HG03139 (cell line): ENCODE results near the gene MTCH1.
"Not testable (repeated sequence)": the region's sequence is repeated elsewhere in the genome, so short reads cannot be mapped to it uniquely, and the experiment has no call there.

Experiments used
- ATAC-seq: cut with Tn5 transposase; IDR thresholded peaks from one replicate; pipeline ENCODE4 v1.9.1; 2021; ENCODE audit not compliant: unreplicated experiment

MTCH1 gene

DNA sequence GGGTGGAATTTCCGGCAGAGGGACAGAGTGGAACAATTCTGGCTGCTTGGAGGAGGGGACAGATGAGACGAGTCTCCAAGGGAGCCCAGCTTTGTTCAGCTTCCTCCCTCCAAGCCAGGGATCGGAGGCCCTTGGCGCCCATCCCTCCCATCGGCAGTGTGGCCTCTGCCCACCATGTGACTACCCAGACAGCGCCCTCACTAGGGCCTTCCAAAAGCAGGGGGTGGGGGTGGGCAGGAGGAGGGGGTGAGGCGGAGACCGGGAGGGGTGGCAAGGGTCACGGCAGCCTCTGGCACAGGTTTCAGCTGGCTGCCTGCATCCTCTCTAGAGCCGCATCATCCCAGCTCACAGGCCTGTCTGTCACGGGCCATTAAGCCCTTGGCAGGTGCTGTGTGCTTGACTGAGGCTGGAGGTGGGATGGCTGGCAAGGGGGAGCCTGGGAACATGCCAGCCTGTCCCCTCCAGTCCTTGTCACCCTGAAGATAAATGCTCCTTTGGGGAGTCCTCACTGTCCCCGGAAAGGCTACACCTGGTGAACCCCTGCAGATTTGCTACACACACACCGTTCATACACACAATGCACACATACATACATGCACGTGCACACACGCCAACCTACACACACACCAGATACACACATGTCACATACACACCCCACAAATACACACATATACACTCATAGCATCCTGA, 13.2 kb upstream of the MTCH1 start:
- no peak for ATAC-seq

DNA sequence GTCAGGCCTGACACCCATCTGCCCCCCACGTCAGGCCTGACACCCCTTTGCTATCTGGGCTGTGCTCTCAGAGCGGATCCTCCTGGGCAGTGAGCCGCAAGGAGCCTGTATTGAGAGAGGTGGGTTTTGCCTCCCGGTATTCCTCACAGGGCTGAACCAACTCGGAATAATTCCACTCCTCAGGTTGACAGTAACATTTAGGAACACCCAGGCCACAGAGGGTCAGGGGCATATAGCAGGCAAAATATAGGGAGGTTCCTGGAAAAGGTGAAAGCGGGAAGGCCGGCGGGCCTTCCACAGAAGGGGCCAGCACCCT, 12.7 kb upstream of the MTCH1 start:
- ATAC-seq = no peak

DNA sequence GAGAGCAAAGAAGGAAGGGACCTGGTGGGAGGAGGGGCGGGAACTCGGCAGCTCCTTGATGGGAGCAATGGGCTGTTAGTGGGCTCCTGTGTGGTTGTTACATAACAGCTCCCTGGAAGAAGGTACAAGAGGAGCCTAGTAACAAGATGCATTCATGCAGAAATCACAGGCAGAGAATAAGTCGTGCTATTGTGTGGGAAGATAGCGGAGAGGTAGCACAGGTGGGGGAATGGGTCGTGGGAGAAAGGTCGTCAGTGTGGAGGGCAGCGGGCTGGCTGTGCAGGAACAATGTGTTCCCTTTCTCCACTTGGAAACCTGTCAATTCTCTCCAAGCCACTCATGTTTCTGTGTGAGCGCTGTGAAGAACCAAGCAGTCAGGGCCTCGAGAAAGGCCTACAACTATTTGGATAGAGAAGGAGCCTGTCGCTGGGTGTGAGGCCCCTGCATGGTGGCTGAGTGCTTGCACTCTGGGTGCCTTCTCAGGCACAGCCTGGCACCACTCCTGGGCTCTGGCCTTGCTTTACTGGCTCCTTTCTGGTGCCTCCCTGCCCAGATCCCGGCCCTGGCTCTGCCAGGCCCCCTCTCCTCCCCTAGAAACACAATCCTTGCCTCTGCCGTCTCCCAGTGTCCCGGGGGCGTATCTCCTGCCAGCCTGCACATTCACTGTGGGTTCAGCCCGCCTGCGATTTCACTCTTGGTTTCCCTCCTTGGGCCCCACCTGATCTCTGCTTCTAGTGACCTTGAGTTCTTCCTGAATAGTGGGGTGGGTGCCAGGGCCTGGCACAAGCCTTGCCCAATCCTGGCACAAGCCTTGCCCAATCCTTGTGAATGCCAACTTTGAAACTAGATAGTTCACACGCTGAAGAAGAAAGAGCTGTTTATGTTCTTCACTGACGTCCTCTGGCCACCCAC, 12.1 kb upstream of the MTCH1 start:
- no peak for ATAC-seq

DNA sequence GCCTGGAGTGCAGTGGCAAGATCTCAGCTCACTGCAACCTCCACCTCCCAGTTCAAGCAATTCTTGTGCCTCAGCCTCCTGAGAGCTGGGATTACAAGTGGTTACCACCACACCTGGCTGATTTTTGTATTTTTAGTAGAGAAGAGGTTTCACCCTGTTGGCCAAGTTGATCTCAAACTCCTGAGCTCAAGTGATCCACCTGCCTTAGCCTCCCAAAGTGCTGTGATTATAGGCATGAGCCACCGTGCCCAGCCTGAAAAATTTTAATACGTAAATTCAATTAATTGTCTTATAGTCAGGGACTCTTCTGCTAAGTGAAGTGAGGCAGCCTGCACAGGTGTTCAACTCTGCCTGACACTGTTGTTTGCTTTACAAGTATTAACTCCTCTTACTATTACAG, 4.4 kb upstream of the MTCH1 start:
- not testable (repeated sequence) for ATAC-seq

DNA sequence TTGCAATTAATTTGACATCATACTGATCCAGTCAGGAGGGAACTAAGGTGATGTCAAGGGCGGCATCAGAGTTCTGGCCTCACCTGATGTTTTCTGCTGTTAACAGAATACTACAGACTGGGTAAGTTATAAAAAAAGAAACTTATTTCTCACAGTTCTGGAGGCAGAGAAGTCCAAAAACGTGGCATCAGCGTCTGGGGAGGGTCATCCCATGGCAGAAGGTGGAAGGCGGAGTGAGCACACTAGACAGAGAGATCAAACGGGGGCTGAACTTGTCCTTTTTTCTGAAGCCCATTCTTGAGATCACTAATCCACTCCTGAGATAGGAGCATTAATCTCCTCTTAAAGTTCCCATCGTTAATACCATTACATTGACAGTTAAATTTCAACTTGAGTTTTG, 3.3 kb upstream of the MTCH1 start:
- ATAC-seq = no peak

DNA sequence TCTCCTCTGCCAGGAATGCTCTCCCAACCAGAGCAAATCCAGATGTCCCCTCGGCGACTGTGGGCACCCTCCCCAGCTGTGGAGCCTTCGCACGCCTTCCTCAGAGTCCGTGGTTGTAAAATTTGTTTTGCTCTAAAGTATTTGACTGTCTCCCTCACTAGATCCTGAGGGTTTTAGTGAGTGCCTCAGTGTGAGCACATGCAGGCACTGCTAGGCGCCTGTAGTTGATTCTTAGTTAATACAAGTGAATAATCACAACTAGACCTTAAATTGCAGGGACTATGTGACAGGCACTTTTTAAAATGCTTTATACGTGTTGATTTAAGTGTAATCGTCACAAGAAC, 680 bp upstream of the MTCH1 start:
- no peak for ATAC-seq

DNA sequence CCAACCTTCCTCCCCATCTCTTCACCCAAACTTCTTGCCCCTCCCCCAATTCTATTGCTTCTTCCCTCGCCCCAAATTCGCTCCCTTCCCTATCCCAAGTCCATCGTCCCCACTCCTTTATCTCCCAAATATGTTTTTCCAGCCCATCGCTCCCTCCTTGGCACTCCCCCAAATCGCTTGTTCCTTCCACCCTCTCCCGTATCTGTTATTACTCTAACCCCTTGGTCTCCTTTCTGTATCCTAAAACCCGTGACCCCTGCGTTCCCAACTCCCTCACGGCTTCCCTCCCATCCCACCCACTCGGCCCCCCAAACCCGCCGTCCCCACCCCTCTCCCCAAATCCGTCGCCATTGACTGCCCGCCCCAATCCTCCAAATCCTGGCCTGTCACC, 584 bp downstream of the MTCH1 start:
- ATAC-seq = no peak

DNA sequence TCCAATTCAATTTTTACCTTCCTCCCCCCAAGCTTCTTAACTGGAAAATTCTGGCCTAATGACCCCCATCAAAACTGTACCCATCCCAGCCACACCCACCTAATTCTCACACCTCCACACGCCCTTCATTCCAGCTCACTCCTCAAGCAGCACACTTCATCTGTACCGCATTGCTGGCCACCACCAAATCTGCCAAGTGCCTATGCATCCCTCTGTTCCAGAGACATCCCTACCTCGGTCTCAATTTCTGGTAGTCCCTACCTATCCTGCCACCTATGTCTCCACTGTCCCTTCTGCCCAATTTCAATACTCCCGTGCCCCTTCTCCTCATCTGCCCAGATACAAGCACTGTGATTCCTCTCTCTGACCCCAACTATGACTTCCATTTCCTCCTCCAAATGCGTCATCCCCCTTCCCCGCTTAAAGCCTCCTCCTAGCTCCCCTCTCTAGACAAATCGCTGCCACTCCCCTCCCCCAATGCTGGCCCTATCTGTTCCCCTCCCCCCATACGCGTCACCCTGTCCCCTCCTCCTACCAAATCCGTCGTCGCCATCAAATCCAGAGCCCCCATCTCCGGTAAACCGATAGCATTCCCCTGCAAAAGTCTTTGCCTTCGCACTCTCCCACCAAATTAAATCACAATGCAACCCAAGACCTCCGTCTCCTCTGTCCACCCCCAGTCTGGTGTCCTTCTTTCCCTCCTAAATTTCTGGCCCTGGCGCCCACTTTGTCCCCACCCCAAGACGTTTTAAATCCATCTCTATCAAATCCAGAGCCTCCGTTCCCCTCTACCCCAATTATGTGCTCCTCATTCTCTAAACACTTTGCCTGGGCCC, 1.2 kb downstream of the MTCH1 start:
- ATAC-seq = no peak

DNA sequence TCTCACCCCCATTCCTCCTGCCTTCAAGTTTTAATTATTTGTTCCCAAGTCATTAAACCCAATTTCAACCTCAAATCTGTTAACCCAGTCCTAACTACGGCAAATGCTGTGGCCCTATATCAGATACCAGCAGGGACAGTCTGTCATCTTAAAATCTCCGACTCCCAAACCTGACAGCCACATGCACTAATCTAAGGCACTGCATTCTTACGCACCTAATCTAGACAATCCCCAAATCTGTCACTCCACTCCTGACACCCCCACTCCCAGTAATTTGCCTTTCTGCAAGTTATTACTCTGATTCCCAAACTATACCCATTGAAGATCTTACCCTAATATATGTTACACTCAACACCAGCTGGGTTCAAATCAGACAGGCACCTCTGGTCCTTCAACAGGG, 2.5 kb downstream of the MTCH1 start:
- no peak for ATAC-seq

DNA sequence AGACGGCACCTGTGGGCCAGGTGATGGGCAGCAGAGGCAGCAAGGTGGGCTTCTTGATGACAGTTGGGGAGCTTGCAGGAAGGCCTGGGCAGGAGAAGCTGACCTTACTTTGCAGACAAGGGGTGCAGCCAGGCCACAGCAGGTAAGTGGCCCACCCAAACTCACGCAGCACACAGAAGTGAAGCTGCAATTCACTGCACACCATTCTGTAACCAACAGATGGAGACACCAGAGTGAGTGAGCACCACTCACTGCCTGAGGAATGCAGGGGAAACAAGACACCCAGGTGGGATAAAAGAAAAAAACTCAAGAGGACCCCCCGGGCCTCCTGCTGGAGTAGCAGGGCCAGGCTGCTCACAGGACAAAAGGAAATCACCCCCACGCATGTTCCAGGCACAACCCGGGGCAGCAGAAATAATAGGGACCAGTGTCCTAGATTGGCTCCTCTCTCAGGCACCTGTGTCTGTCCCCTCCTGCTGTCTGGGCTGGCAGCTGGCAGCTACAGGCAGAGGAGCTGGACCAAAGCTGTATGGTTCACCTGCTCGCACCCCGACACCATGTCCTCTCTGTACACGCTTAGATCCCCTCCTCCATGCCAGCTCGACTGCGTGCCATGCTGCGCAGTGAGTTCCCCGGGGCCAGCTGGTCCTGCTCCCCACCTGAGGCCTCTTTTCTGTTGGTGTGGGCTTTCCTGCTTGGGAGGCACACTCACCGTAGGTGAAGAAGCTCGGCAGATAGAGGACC, 4.9 kb downstream of the MTCH1 start:
- ATAC-seq = no peak

DNA sequence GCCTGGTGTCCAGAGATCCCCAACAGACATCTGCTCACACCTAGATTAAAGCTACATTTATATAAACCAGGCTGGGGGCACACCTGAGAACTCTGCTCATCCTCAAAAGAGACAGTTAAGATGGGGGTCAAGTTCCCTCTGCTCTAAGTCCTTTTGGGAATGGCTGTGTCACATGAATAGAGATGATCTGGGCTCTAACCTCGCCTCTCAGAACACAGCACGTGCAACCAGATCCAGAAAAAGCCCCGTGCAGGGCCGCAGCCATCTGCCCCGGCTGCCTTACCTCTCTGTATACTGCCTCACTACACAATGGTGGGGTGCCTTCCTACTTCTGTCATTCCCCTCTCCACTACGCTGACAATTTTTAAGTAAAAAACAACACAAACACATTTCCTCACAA, 5.9 kb downstream of the MTCH1 start:
- ATAC-seq = no peak

DNA sequence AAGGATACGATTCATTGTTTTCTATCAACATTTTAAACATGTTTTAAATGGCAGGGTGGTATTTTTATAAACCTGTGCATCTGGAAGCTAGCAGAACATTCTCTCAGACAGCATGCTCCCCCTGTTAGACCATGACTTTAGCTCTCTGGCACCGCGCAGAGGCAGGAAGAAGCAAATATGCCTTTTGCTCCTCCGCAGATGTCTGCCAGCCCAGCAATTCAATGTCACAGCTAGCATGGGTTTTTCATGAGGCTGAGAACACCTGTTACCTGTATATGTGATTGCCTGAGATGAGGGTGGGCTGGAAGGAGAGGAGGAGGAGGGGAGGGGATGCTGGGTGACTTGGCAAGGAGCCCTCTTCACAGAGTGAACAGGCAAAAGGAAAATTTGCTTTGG, 6.7 kb downstream of the MTCH1 start:
- no peak for ATAC-seq

DNA sequence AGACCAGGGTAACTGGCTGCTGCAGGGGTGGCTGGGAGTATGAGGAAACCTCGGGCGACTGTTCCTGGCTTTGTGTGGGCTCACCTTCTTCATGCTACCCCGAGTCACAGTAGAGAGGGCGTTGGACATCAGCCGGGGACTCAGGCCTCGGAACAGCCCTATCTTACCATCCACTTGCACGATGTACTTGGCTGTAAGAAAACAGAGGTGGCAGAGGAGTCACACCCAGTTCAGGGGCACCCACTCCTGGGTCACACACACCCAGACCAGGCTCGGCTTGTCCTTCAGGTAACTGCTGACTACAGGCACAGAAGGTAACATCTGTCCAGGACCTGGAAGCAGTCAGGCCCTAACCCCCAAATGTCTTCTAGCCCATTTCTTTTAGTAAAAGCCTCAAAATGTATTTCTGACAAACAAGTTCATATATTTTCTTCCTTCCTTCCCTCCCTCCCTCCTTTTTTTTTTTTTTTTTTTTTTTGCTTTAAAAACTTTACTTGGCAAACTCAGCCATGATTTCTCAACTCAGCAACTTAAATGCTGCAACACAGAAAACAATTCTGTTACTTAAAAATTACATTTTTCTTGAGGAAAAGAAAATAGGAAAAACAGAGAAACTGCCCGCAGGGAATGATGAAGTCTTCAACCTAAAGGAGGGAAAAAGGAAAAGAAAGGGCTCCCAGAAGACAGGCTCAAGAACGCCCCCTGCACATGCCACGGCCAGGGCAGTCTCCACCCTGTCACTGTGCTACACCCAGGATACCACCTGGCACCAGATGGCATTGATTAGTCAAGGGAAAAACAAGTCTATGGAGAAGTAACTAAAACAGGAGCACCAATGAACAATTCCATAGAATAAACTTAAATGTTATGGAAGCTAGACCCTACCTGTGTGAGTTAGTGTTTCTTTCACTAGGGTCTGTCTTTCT, 7.3 kb downstream of the MTCH1 start:
- no peak for ATAC-seq

DNA sequence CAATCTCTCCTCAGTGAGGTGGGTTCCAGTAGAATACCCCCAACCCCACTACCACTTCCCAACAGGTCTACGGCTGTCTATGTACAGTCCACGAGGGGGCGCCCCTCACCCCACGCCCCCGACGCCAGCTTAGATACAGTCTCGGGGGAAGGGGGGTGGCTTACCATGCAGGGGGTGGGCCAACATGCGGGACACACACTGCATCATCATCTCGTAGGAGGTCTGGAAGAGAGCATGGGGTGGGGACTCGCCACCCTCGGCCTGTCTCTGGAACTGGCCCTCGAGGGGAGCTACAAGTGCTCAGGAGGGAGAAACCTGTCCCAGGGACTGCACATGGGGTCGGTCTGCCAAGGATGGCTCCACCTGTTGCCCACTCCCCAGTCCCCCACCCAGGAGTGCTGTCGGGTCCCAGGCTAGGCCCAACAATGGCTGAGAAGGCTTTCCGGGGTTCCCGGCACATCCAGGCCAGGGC, 8.5 kb downstream of the MTCH1 start:
- ATAC-seq = no peak

DNA sequence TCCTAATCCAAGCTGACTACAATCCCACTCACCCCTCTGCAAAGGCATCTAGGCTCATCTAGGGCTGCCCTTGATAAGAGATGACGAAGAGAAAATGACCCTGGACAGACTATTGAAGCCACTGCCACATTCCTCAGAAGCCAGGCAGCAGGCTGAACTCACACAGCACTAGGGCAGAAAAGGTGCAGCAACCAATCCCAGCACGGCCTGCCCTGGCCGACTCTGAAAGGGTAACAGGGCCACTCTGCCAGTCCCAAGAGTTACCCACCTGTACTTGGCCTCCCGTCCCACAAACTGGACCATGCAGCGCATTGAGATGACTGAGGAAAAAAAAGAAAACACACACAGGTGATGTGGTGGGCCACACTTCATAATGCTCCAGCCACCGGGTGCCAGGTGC, 9.1 kb downstream of the MTCH1 start:
- ATAC-seq = no peak

DNA sequence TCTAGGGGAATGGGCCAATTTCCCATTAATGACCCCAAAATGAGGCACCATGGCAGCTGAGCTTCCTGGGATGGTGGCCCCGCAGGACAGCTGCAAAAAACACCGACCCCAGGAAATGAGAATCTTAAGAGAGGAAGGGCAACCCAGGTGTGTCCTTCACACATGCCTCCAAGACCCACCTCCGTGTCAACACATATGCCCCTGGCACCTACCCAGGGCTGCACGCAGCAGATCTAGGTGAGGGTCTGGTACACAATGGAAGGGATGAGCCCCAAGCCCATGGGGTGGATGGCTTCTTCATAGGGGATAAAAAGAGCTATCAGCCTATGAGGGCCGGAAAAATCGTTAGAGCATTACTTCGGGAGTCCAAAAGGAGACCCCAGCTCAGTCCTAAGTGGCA, 9.5 kb downstream of the MTCH1 start:
- ATAC-seq = no peak

DNA sequence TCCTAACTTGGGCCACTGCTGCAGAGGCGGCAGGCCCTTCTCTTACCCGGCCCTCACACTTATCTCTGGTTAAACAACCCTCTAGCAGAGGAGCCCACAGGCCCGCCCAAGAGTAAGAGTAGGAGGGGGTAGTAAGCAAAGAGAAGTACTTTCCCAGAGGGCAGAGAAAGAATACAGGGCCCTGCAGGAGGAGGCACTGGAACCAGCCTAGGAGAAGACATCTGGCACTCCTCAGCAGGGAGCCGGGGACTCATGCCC, 10.1 kb downstream of the MTCH1 start:
- ATAC-seq = no peak

DNA sequence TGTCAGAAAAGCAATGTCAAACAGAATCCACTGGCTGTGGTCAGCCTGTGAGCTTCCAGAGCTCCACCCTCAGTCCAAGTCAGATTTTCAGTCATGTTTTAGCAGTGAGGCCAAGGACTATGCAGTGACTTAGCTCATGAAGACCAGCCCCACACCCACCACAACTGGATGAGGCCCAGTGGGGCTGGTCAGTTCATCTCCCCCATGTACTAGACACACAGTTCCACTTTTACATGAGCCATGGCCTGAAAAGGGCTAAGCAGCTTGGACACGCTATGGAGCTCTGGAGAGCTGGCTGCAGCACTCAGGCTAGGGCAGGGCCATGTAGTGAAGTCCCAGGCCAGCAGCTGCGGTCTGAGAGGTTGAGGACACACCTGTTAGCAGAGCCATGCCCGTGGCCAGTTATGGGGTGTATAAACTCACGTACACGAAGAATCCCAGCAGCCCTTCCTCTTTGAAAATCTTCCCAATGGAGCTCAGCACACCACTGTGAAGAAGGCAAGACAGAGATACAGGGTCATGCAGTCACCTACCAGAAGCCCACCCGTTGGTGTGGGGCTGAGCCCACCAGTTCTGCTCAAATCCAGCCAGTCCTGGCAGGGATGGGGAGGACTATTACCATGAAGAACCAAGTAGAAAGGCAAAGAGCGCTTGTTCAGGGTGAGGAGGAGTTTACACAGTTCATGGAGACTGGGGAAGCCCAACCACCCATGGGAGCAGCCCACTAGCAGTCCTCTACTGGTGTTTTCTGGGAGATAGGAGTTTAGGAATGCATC, 10.6 kb downstream of the MTCH1 start:
- no peak for ATAC-seq

DNA sequence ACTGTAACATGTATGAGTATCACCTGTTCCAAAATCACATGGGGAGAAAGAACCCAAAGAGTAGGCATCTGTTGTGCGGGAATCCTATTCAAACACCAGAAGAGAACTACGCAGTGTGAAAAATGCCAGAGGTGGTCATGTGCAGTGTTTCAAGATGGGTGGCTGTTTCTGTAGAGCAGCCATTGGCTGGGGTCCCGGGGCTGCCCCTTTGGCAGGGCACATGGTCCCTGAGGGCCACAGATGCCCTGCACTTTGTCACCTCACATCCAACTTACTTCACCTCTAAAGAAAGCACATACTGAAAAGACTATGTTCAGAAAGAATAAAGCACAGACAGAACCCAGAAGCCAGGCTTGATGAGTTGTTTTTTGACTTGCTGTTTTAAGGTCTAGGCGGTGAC, 12.3 kb downstream of the MTCH1 start:
- ATAC-seq = no peak

DNA sequence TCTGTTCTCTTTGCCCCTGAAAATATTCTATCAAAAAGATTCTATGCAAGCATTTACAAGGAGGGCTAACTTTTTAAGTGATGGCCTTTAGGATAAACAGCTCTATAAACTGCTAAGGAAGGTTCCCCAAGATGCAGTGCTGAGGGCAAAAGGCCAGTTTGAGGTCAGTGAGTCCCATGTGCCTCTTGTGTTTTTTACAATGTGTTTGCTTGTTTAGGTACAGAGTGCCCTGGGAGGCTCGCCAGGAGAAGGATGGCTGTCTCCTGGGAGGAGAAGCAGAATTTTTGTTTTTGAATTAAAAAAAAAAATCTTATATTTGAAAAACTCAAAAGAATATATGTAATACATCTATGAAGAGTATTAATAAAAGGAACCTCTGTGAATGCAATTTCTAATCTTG, 12.8 kb downstream of the MTCH1 start:
- ATAC-seq = no peak
